ENCODE results near the gene OLFM4.

The OLFM4 gene

DNA sequence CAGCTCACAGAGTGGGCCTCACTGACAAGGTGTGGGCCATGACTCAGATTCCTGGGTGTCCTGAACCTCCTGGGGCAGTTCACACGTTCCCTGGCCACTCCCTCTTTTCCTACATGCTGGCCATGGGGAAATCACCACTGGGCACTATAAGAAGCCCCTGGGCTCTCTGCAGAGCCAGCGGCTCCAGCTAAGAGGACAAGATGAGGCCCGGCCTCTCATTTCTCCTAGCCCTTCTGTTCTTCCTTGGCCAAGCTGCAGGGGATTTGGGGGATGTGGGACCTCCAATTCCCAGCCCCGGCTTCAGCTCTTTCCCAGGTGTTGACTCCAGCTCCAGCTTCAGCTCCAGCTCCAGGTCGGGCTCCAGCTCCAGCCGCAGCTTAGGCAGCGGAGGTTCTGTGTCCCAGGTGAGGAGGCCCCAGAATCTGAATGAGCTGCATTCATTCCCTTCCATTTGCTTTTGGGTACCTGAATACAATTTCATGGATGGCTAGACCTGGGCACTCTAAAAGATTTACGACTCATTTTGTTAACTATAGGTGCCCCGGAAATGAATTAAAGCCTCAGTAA lies at the start of gene OLFM4:
TSS of gene OLFM4 (plus strand) at position 177 of the 567 bp plus-strand sequence. CDS start at position 201, 24 bp downstream.
- DNase-seq (ENCODE audit: extremely low spot score, insufficient read length, low read depth) (no peak), FAIRE-seq (no peak)

DNA sequence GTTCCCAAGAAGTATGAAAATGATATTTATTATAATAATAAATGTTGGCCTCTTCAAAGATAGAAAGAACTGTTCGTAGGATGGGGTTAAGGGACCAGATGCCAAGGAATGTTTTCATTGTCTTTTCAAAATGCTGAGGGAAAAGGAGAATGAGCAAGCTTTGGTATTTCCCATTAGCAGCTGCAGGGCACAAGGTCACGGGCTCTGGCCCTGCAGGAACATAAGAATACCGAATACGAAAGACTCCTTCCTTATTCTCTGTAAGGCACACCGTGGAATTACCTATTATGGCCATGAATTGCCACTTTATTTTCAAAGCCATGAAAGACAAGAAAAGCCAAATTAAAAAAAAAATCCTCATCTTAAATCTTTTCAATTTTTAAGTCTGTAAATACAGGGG lies 49.6 kb upstream of the OLFM4 start:
- no peak for FAIRE-seq
- DNase-seq (ENCODE audit: extremely low spot score, insufficient read length, low read depth): no peak

DNA sequence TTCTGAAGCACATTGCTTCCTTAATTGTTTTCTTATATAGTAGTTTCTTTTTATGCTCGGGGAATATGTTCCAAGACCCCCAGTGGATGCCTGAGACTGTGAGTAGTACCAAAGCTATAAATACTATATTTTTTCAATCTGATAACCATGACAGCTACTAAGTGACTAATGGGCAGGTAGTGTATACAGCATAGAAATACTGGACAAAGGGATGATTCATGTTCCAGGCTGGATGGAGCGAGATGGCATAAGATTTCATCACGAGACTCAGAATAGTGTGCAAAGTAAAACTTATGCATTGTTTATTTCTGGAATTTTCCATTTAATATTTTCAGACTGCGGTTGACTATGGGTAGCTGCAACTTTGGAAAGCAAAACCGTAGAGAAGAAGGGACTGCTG lies 47.9 kb upstream of the OLFM4 start:
- FAIRE-seq: no peak
- no peak for DNase-seq (ENCODE audit: extremely low spot score, insufficient read length, low read depth)

DNA sequence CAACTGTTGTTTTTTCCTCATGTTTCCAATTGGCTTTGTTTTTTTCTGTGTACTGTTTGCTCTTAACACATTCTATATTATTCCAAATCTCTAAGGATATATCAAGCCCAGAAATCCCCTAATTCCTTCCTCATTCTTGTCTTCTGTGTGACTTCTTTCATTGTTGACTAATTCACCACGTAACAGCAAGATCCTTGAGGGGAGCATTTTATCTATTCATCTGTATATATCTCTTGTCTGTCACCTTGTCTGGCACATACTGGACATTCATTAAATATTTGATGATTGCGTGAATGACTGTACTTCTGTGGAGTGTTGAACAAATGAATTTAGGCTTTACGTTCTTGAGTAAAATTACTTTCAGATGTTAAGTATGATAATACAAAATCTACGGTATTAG lies 44.8 kb upstream of the OLFM4 start:
- FAIRE-seq: no peak
- no peak for DNase-seq (ENCODE audit: extremely low spot score, insufficient read length, low read depth)

- no peak for DNase-seq (ENCODE audit: extremely low spot score, insufficient read length, low read depth)
- FAIRE-seq: no peak
Measured at GRCh38 chr13:52984881-52985363, 43.7 kb upstream of the OLFM4 start.

DNA sequence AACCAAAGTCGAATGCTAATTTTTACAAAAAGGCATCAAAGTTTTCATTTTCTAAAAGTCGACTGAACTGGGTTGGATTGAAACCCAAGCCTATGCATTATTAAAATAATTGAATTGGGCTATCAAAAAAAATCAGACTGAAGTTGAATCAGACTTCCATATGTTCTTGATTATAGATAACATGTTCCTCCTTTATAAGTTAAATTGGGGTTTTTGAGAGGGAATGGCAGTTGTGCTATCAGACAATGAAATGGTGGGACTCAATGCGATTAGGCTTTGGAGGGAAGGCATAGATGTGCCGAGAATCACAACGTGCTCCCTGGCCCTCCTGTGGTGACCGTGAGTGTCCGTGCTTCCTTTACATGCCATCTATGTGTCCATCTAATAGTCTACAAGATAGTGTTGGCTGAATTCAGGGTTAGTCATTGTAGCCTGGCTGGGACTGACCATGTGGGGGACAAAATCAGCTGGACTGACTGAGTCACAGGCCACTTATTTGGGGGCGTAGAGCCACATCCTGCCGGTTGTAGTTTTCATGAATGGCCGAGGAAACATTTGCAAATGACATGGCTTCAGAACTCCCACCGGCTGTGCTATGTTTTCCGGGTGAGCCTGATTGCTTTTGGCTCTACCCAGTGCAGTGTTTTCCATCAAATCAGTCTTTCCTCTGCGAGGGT lies 37.1 kb upstream of the OLFM4 start:
- FAIRE-seq (no peak), DNase-seq (ENCODE audit: extremely low spot score, insufficient read length, low read depth) (no peak)

DNA sequence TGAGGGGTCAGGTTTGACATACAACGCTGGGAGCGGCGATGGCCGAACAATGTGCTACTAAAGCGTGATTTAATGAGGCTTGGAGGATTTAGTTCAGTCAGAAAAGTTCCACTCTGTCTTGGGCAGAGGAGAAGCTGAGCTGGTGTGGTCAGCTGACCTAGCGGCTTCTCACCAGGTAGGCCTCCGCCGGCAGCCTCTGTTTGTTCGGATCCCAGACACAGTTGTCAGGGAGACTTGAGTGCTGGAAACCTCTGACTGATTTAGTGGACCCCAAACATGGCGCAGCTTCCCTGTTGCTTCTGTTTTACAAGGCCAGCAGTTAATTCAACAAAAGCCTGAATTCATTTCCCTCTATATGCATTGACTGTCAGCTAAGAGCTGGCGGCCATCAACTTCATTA lies 36.5 kb upstream of the OLFM4 start:
- FAIRE-seq: no peak

DNA sequence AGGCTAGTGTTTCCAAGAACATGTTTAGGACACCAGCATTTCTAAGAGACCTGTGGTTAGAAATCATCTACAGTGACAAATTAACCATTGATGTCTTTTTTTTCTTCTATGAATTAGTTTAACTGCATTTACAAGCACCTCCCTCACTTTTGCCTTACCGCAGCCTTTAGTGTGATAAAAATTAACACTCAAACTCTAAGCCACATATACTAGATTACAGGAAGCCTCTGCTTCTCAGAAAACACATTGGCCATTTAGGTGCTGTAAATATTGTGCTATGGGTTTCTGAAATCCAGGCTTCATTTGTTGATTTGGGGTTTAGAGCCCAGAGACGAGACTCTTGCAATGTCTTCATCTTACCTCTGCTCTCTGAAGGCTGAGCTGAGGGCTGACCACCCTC lies 34.6 kb upstream of the OLFM4 start:
- FAIRE-seq (no peak), DNase-seq (ENCODE audit: extremely low spot score, insufficient read length, low read depth) (no peak)

More for the DNA sequence above, 36.5 kb upstream of the OLFM4 start:
- no peak for DNase-seq (ENCODE audit: extremely low spot score, insufficient read length, low read depth)

GRCh38 chr13:52994865-52995264 lies 33.7 kb upstream of the OLFM4 start:
- DNase-seq (ENCODE audit: extremely low spot score, insufficient read length, low read depth) (no peak), FAIRE-seq (no peak)

DNA sequence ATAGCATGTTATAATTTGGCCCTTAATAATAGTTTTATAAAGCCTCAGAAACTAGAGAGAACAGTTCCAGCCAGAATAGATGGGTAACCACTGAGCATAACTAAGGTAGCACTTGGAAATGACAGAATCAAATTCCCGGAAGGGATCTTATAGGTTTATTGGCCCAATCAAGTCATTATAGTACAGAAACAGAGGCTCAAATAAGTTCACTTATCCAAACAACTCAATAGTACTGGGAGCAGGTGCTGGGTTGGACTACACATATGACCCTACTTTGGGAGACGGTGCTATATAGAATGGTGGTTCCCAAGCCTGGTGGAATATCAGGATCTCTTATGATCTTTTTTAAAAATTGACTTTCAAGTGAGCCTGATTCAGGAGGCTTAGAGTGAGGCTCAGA lies 32.7 kb upstream of the OLFM4 start:
- FAIRE-seq: no peak
- DNase-seq (ENCODE audit: extremely low spot score, insufficient read length, low read depth): no peak

- no peak for FAIRE-seq
- no peak for DNase-seq (ENCODE audit: extremely low spot score, insufficient read length, low read depth)
Measured at GRCh38 chr13:52997951-52998876, 30.4 kb upstream of the OLFM4 start.

GRCh38 chr13:52999093-52999696 lies 29.4 kb upstream of the OLFM4 start:
- DNase-seq (ENCODE audit: extremely low spot score, insufficient read length, low read depth): no peak
- FAIRE-seq: no peak

DNA sequence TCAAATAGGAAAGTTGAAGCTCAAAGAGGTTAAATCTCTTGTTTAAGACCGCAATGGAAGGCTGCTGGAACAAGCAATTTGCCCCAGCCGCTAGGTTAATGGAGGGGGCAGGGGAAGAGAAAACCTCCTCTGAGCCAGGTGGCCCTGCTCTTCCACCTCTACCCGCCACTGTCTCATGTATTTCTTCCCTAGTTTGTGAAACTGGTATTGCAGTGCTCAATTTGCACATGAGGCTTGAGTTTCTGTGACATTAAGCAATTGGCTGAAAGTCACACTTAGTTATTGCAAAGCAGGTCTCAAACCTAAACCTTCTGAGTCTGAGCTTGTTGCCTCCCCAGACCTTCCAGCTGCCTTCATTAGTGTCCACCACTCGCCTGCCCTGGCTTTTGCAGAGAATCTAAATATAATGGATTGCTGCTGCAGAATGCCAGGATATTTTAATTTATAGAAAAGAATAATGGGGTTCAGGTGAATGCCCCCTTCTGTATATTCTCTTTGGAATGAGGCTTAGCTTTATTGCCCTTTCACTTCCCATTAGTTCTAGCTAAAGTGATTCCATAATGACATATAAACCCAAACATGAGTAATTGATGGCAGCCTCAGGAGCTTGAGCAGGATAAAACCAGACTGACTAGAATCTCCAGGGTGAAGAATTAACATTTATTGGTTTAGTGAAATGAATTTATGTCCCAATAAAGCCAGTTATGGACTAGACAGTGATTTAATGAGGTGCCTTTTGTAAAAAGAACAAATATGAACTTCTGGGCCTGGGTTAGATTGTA lies 27.0 kb upstream of the OLFM4 start:
- FAIRE-seq: no peak
- DNase-seq (ENCODE audit: extremely low spot score, insufficient read length, low read depth): no peak

- DNase-seq (ENCODE audit: extremely low spot score, insufficient read length, low read depth): no peak
- FAIRE-seq: no peak
Measured at GRCh38 chr13:53004573-53004972, 24.0 kb upstream of the OLFM4 start.

- DNase-seq (ENCODE audit: extremely low spot score, insufficient read length, low read depth) (no peak), FAIRE-seq (no peak)
Measured at GRCh38 chr13:53005626-53006025, 23.0 kb upstream of the OLFM4 start.

DNA sequence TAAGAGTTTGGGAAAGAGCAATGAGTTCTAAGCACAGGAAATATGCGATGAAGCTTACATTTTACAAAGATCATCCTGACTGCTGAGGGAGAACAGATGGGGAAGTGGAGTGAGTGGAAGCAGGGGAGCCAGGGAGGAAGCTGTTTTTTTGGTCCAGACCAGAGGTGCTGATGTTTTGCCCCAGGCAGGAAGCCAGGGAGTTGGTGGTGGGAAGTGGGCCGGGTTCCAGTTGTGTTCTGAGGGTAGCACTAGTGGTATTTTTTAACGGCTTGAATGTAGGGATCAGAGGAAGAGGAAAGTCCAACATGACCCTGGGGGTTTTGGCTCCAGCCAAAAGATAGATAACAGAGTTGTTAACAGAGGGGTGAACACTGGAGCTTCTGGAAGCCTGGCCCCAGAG lies 20.7 kb upstream of the OLFM4 start:
- FAIRE-seq (no peak), DNase-seq (ENCODE audit: extremely low spot score, insufficient read length, low read depth) (no peak)

DNA sequence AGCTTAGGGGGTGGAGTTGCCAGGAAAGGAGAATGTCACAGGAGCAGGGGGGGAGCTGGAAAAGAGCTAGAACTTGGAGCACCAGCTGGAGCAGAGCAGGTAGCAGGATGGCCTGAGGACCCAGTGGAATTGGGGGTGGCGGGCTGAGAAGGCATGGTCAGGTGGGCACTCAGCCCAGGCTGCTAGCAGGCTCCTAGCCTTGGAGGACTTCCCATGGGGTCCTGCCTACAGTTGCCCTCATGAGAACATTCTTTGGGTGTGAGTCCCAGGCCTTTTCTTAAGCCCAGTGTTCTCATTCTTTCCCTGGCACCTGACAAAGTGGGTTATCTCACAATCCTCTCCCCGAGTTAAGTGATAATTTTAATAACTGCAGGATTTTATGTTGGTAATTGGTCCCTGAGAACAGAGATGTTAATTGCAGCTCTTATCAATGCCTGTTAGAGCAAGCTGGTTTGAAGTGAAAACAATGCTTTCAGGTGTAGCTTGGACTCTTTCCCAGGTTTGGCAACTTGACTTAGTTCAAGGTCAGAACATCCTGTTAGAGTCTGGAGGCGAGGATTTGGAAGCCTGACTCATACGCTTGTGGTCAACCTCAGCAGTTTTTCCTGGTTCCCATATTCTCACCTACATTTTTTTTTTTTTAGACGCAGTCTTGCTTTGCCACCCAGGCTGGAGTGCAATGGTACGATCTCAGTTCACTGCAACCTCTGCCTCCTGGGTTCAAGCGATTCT lies 18.1 kb upstream of the OLFM4 start:
- DNase-seq (ENCODE audit: extremely low spot score, insufficient read length, low read depth) (no peak), FAIRE-seq (no peak)

- DNase-seq (ENCODE audit: extremely low spot score, insufficient read length, low read depth): no peak
- FAIRE-seq: no peak
Measured at GRCh38 chr13:53012707-53013106, 15.9 kb upstream of the OLFM4 start.

DNA sequence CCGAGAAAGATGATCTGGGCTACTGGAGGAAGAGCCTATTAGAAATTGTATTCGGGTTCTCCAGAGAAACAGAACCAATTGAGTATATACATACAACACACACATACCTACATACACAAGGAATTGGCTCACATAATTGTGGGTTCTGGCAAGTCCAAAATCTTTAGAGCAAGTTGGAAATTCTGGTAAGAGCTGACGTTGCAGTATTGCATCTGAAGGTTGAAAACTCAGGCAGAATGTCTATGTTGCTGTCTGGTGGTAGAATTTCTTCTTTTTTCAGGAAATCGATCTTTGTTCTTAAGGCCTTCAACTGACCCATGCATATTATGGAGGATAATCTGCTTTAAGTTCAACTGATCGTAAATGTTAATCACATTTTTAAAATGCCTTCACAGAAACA lies 15.5 kb upstream of the OLFM4 start:
- no peak for FAIRE-seq
- DNase-seq (ENCODE audit: extremely low spot score, insufficient read length, low read depth): no peak
